ENCODE measurements around the gene BCL2L1. TPM values are rescaled to one million over a fixed set of nuclear protein-coding genes. Genes with fewer than 3 reads are reported as not detected.

The BCL2L1 gene
- total and polyA plus RNA-seq, 2 donors (not counting 3 experiments of a cell fraction or from before 2014, with no cell fraction given), result 78.0 to 101 TPM

- no peak overlapping the region for H3K27ac ChIP-seq (ENCODE audit: insufficient read depth, low read depth, low read length)
Observed at GRCh38 chr20:31664696-31665354, 57.8 kb downstream of the BCL2L1 start.

More at GRCh38 chr20:31664696-31665354, 57.8 kb downstream of the BCL2L1 start:
- no peaks in the 10 kb centered on the region for H3K9me1 ChIP-seq (replicated peaks; ENCODE audit: control insufficient read depth, extremely low read depth, insufficient read depth, low read length)
- H2AFZ ChIP-seq (ENCODE audit: low read depth, low read length), result no peak overlapping the region
- no peak overlapping the region for H3K4me3 ChIP-seq (replicated peaks in 1 of 3; ENCODE audit: insufficient read depth in 1 of 3, low read depth in 1 of 3, low read length in 3 of 3)
- BruUV-seq (replicated peaks), result no TSS peak
- ChIA-PET CTCF (interaction anchor here (1.0 to 10.4 kb wide), 7 partner anchors 10 to 74 kb away, joined by 3 to 658 read pairs (median 5); partner anchors contain the start of genes BCL2L1 and TPX2), POLR2A (interaction anchor here (0.5 to 0.6 kb wide), 2 partner anchors 10 to 19 kb away, joined by 3 read pairs; no protein-coding TSS in a partner anchor)
- intact Hi-C loops (cut with micrococcal nuclease) (no loop called here), dilution Hi-C loops (cut with MboI; ENCODE audit: extremely low pct_ligation_motif_present, low sequenced_read_pairs) (no loop called here)
- H3K4me1 ChIP-seq (ENCODE audit: control insufficient read depth, extremely low read depth, insufficient read depth, low read length), result peaks cover 8% of the 10 kb centered on the region
- no peak overlapping the region for H3K4me2 ChIP-seq (ENCODE audit: insufficient read depth, low read length)
- H4K20me1 ChIP-seq (replicated peaks; ENCODE audit: control insufficient read depth, extremely low read depth, insufficient read depth, low read length), result no peaks in the 10 kb centered on the region
- no peak overlapping the region for H3K9ac ChIP-seq (replicated peaks; ENCODE audit: extremely low read depth, insufficient read depth, low read length)
- H3K27me3 ChIP-seq (ENCODE audit: control insufficient read depth in 2 of 2, insufficient read depth in 2 of 2, low read length in 2 of 2), result no peaks in the 10 kb centered on the region
- H3K9me3 ChIP-seq (replicated peaks; ENCODE audit: control insufficient read depth, insufficient read depth, low read length), result no peaks in the 10 kb centered on the region
- peaks cover 22% of the 10 kb centered on the region for H3K79me2 ChIP-seq (ENCODE audit: control insufficient read depth, insufficient read depth, low read length)
- no peak for TF ChIP-seq CTCF (IDR thresholded peaks at IDR 0.05; ENCODE audit: extremely low read depth in 1 of 2, insufficient read depth in 1 of 2, low read depth in 1 of 2, low read length in 2 of 2)
- TF ChIP-seq MAX (IDR thresholded peaks at IDR 0.05; ENCODE audit: insufficient read depth, insufficient read length), result no peak
- TF ChIP-seq FOS (IDR thresholded peaks at IDR 0.05; ENCODE audit: borderline replicate concordance, insufficient read depth, low read length), result no peak
- no peak for TF ChIP-seq JUN (IDR thresholded peaks at IDR 0.05; ENCODE audit: borderline replicate concordance, insufficient read depth, insufficient read length, low read depth)
- no peak for TF ChIP-seq GATA2 (IDR thresholded peaks at IDR 0.05; ENCODE audit: insufficient read depth, insufficient read length, low read depth, low read length)
- FAIRE-seq, result no peak
- peaks cover 6 to 22% of the 10 kb centered on the region in 2 experiments for H3K36me3 ChIP-seq (ENCODE audit: control insufficient read depth in 2 of 2, extremely low read depth in 1 of 2, insufficient read depth in 2 of 2, low read length in 2 of 2)
- no peak for DNase-seq (ENCODE audit: low read depth, low spot score)

Measured in endothelial cell of umbilical vein (primary cell).